ENCODE data around the gene SELL.

SELL gene

DNA sequence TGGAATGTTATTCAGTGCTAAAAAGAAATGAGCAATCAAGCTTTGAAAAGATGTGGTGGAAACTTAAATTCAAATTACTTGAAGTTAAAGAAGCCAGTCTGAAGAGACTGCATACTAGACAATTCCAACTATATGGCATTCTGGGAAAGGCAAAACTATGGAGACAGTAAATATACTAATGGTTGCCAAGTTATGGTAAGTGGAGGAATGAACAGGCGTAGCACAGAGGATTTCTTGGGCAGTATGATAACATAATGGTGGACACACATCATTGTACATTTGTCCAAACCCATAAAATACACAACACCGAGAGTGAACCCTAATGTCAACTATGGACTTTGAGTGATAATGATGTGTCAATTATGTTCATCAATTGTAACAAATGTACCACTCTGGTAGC is 60.4 kb downstream of the SELL start:
- no peak for TF ChIP-seq EZH2phosphoT487 (conservative IDR thresholded peaks at IDR 0.05; ENCODE audit: low read length)
- TF ChIP-seq, protein P1, sequence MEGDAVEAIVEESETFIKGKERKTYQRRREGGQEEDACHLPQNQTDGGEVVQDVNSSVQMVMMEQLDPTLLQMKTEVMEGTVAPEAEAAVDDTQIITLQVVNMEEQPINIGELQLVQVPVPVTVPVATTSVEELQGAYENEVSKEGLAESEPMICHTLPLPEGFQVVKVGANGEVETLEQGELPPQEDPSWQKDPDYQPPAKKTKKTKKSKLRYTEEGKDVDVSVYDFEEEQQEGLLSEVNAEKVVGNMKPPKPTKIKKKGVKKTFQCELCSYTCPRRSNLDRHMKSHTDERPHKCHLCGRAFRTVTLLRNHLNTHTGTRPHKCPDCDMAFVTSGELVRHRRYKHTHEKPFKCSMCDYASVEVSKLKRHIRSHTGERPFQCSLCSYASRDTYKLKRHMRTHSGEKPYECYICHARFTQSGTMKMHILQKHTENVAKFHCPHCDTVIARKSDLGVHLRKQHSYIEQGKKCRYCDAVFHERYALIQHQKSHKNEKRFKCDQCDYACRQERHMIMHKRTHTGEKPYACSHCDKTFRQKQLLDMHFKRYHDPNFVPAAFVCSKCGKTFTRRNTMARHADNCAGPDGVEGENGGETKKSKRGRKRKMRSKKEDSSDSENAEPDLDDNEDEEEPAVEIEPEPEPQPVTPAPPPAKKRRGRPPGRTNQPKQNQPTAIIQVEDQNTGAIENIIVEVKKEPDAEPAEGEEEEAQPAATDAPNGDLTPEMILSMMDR (IDR thresholded peaks at IDR 0.05; ENCODE audit: insufficient read depth, low read length, poor library complexity, severe bottlenecking), result no peak
- Histone ChIP-seq H3K4me3 (ENCODE audit: insufficient read depth, low read length, poor library complexity, severe bottlenecking) (no peak overlapping the region), H3K36me3 (ENCODE audit: low read length) (no peaks in the 10 kb centered on the region), H2AFZ (ENCODE audit: low read depth, low read length, severe bottlenecking) (no peak overlapping the region), H3K27ac (ENCODE audit: low read depth, low read length) (no peak overlapping the region), H3K9me2 (replicated peaks; ENCODE audit: insufficient read depth, low read length) (no peaks in the 10 kb centered on the region), H3K9ac (ENCODE audit: low read length) (no peak overlapping the region), H3K9me3 (ENCODE audit: insufficient read depth, low read length) (no peaks in the 10 kb centered on the region), H4K20me1 (ENCODE audit: low read depth, low read length) (no peaks in the 10 kb centered on the region), H3K79me2 (ENCODE audit: insufficient read depth, low read length) (no peaks in the 10 kb centered on the region), H3K4me2 (ENCODE audit: low read depth, low read length, poor library complexity, severe bottlenecking) (no peak overlapping the region), H3K27me3 (ENCODE audit: low read length) (no peaks in the 10 kb centered on the region), H3F3A (ENCODE audit: insufficient read depth) (no peaks in the 10 kb centered on the region)

DNA sequence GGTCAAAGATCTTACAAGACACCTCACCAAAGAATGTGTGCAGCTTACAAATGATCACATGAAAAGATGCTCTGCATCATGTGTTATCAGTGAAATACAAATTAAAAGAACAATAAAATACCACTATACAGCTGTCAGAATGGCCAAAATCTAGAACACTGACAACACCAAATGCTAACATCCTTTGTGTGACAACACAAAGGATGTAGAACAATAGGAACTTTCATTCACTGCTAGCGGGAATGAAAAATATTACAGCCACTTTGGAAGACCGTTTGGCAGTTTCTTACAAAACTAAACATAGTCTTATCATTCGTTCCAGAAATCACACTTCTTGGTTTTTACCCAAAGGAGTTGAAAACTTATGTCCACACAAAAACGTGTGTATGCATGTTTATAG is 60.9 kb downstream of the SELL start:
- no peak overlapping the region for H3K27ac ChIP-seq (ENCODE audit: low read depth, low read length)
- no peaks in the 10 kb centered on the region for H3K36me3 ChIP-seq (ENCODE audit: low read length)
- no peaks in the 10 kb centered on the region for H3F3A ChIP-seq (ENCODE audit: insufficient read depth)
- no peak overlapping the region for H3K4me2 ChIP-seq (ENCODE audit: low read depth, low read length, poor library complexity, severe bottlenecking)
- H3K79me2 ChIP-seq (ENCODE audit: insufficient read depth, low read length), result no peaks in the 10 kb centered on the region
- no peak overlapping the region for H3K4me3 ChIP-seq (ENCODE audit: insufficient read depth, low read length, poor library complexity, severe bottlenecking)
- TF ChIP-seq EZH2phosphoT487 (conservative IDR thresholded peaks at IDR 0.05; ENCODE audit: low read length), result no peak
- TF ChIP-seq, protein P1 (IDR thresholded peaks at IDR 0.05; ENCODE audit: insufficient read depth, low read length, poor library complexity, severe bottlenecking), result no peak
- H3K27me3 ChIP-seq (ENCODE audit: low read length), result no peaks in the 10 kb centered on the region
- no peaks in the 10 kb centered on the region for H3K9me3 ChIP-seq (ENCODE audit: insufficient read depth, low read length)
- no peaks in the 10 kb centered on the region for H3K9me2 ChIP-seq (replicated peaks; ENCODE audit: insufficient read depth, low read length)
- H4K20me1 ChIP-seq (ENCODE audit: low read depth, low read length), result no peaks in the 10 kb centered on the region
- no peak overlapping the region for H2AFZ ChIP-seq (ENCODE audit: low read depth, low read length, severe bottlenecking)
- no peak overlapping the region for H3K9ac ChIP-seq (ENCODE audit: low read length)

DNA sequence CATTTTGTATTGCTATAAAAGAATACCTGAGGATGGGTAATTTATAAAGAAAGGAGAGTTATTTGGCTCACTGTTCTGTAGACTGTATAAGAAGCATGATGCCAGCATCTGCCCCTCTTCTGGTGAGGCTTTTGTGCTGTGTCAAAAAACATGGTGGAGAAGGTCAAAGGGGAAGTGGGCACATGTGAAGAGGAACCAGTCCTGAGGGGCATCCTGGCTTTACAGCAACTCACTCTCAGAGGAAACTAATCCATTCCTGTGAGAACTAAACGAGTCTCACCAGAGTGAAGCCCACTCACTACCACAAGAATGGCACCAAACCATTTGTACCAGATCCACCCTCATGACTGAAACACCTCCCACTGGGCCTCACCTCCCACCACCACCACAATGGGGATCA is 62.7 kb downstream of the SELL start:
- Histone ChIP-seq H3K4me3 (ENCODE audit: insufficient read depth, low read length, poor library complexity, severe bottlenecking) (no peak overlapping the region), H3K9ac (ENCODE audit: low read length) (no peak overlapping the region), H3F3A (ENCODE audit: insufficient read depth) (no peaks in the 10 kb centered on the region), H3K79me2 (ENCODE audit: insufficient read depth, low read length) (no peaks in the 10 kb centered on the region), H3K4me2 (ENCODE audit: low read depth, low read length, poor library complexity, severe bottlenecking) (no peak overlapping the region), H4K20me1 (ENCODE audit: low read depth, low read length) (no peaks in the 10 kb centered on the region), H3K36me3 (ENCODE audit: low read length) (no peaks in the 10 kb centered on the region), H3K27me3 (ENCODE audit: low read length) (no peaks in the 10 kb centered on the region), H3K9me3 (ENCODE audit: insufficient read depth, low read length) (no peaks in the 10 kb centered on the region), H2AFZ (ENCODE audit: low read depth, low read length, severe bottlenecking) (no peak overlapping the region), H3K27ac (ENCODE audit: low read depth, low read length) (no peak overlapping the region), H3K9me2 (replicated peaks; ENCODE audit: insufficient read depth, low read length) (no peaks in the 10 kb centered on the region)
- TF ChIP-seq EZH2phosphoT487 (conservative IDR thresholded peaks at IDR 0.05; ENCODE audit: low read length), result no peak
- TF ChIP-seq, protein P1 (IDR thresholded peaks at IDR 0.05; ENCODE audit: insufficient read depth, low read length, poor library complexity, severe bottlenecking), result no peak

Measured in SU-DHL-6 (cell line).